OCI-LY3 (cell line): ENCODE results near the gene GTF2IRD1.

Experiments
- H2AFZ ChIP-seq: fragments of 200-600, 300-600 bp; shearing (Covaris generic); 2 replicates; pipeline ENCODE4 v1.6.0; 2014; ENCODE audit warnings: antibody characterized with exemption, low read depth, low read length
- H3K27ac ChIP-seq: fragments of 200-600, 300-600 bp; sonication (generic); 2 replicates; pipeline ENCODE4 v1.5.1; 2014; ENCODE audit warnings: mild to moderate bottlenecking, low read length, moderate library complexity, mixed read lengths
- H3K27me3 ChIP-seq: fragments of 200-600, 300-600 bp; sonication (generic); 2 replicates; pipeline ENCODE4 v1.6.1; 2014; ENCODE audit warnings: low read depth, low read length, mixed read lengths
- H3K36me3 ChIP-seq: fragments of 200-600, 300-600 bp; sonication (generic); replicated peaks from 2 replicates; pipeline ENCODE3; 2014; ENCODE audit warnings: low read depth, low read length, mixed read lengths
- H3K4me1 ChIP-seq: fragments of 300-600, 200-600 bp; sonication (generic); 2 replicates; pipeline ENCODE4 v1.6.1; 2014; ENCODE audit warnings: low read length, mixed read lengths
- H3K4me2 ChIP-seq: fragments of 200-600, 300-600 bp; sonication (generic); 2 replicates; pipeline ENCODE4 v1.6.1; 2014; ENCODE audit warnings: low read length, mixed read lengths
- H3K4me3 ChIP-seq: fragments of 300-600, 200-600 bp; sonication (generic); 2 replicates; pipeline ENCODE4 v1.5.1; 2014; ENCODE audit warnings: antibody characterized with exemption, mild to moderate bottlenecking, low read length, moderate library complexity
- H3K79me2 ChIP-seq: fragments of 300-600, 200-600 bp; shearing (Covaris generic); 2 replicates; pipeline ENCODE4 v1.6.1; 2014; ENCODE audit warnings: mild to moderate bottlenecking, low read length, mixed read lengths
- H3K9ac ChIP-seq: fragments of 300-600, 200-600 bp; shearing (Covaris generic); 2 replicates; pipeline ENCODE4 v1.6.0; 2014; ENCODE audit warnings: mild to moderate bottlenecking, low read length, moderate library complexity
- H3K9me3 ChIP-seq: fragments of 200-600, 300-600 bp; shearing (Covaris generic); 2 replicates; pipeline ENCODE4 v1.6.1; 2014; ENCODE audit warnings: low read length, mixed read lengths; ENCODE audit not compliant: insufficient read depth
- H4K20me1 ChIP-seq: fragments of 200-600, 300-600 bp; sonication (generic); 2 replicates; pipeline ENCODE4 v1.6.1; 2016; ENCODE audit warnings: low read length, mixed read lengths; ENCODE audit not compliant: insufficient read depth
- CTCF ChIP-seq: fragments of 200-600, 300-600 bp; sonication (generic); IDR thresholded peaks from 2 replicates; pipeline ENCODE4 v1.5.1; 2014; ENCODE audit warnings: antibody characterized with exemption, low read length, low read depth
- EZH2phosphoT487 ChIP-seq: fragments of 200-600 bp; shearing (Covaris generic); IDR thresholded peaks from 2 replicates; pipeline ENCODE4 v1.6.1; 2018; ENCODE audit warnings: antibody characterized with exemption, mixed run types, low read depth

Gene GTF2IRD1

GRCh38 chr7:74512762-74513161, 59.1 kb downstream of the GTF2IRD1 start:
- H3K36me3 ChIP-seq = no peaks in the 10 kb centered on the region
- no peak for TF ChIP-seq CTCF
- TF ChIP-seq EZH2phosphoT487 = no peak
- H3K9ac ChIP-seq = no peak overlapping the region
- H3K79me2 ChIP-seq = no peaks in the 10 kb centered on the region
- no peaks in the 10 kb centered on the region for H3K27me3 ChIP-seq
- H2AFZ ChIP-seq = no peak overlapping the region
- H3K4me2 ChIP-seq = no peak overlapping the region
- H3K4me3 ChIP-seq = no peak overlapping the region
- no peaks in the 10 kb centered on the region for H3K9me3 ChIP-seq
- no peak overlapping the region for H3K27ac ChIP-seq
- no peaks in the 10 kb centered on the region for H3K4me1 ChIP-seq
- H4K20me1 ChIP-seq = no peaks in the 10 kb centered on the region

GRCh38 chr7:74514131-74514591, 60.5 kb downstream of the GTF2IRD1 start:
- H3K9ac ChIP-seq = no peak overlapping the region
- no peaks in the 10 kb centered on the region for H3K9me3 ChIP-seq
- no peak overlapping the region for H2AFZ ChIP-seq
- H3K4me2 ChIP-seq = no peak overlapping the region
- H3K27me3 ChIP-seq = no peaks in the 10 kb centered on the region
- no peak overlapping the region for H3K27ac ChIP-seq
- H4K20me1 ChIP-seq = no peaks in the 10 kb centered on the region
- H3K36me3 ChIP-seq = no peaks in the 10 kb centered on the region
- TF ChIP-seq CTCF (no peak), EZH2phosphoT487 (no peak)
- no peaks in the 10 kb centered on the region for H3K4me1 ChIP-seq
- no peaks in the 10 kb centered on the region for H3K79me2 ChIP-seq
- no peak overlapping the region for H3K4me3 ChIP-seq

GRCh38 chr7:74515276-74515675, 61.6 kb downstream of the GTF2IRD1 start:
- H3K4me1 ChIP-seq = no peaks in the 10 kb centered on the region
- no peak overlapping the region for H3K4me2 ChIP-seq
- no peak overlapping the region for H3K9ac ChIP-seq
- H3K9me3 ChIP-seq = no peaks in the 10 kb centered on the region
- H3K36me3 ChIP-seq = no peaks in the 10 kb centered on the region
- TF ChIP-seq CTCF (no peak), EZH2phosphoT487 (no peak)
- no peak overlapping the region for H3K27ac ChIP-seq
- no peak overlapping the region for H3K4me3 ChIP-seq
- H4K20me1 ChIP-seq = no peaks in the 10 kb centered on the region
- no peak overlapping the region for H2AFZ ChIP-seq
- no peaks in the 10 kb centered on the region for H3K27me3 ChIP-seq
- no peaks in the 10 kb centered on the region for H3K79me2 ChIP-seq

- TF ChIP-seq CTCF (no peak), EZH2phosphoT487 (no peak)
- no peak overlapping the region for H3K9ac ChIP-seq
- H3K4me2 ChIP-seq = no peak overlapping the region
- no peak overlapping the region for H3K4me3 ChIP-seq
- H4K20me1 ChIP-seq = no peaks in the 10 kb centered on the region
- H3K79me2 ChIP-seq = no peaks in the 10 kb centered on the region
- no peaks in the 10 kb centered on the region for H3K4me1 ChIP-seq
- no peaks in the 10 kb centered on the region for H3K36me3 ChIP-seq
- H2AFZ ChIP-seq = no peak overlapping the region
- no peaks in the 10 kb centered on the region for H3K9me3 ChIP-seq
- H3K27ac ChIP-seq = no peak overlapping the region
- no peaks in the 10 kb centered on the region for H3K27me3 ChIP-seq
Measured at GRCh38 chr7:74516214-74516613, 62.5 kb downstream of the GTF2IRD1 start.
